ENCODE data around the gene CELSR1. TPM values are rescaled to one million over a fixed set of nuclear protein-coding genes. Genes with fewer than 3 reads are reported as not detected.

CELSR1 gene
- total RNA-seq, 1 donor from 2014 or later = 6.7 TPM

DNA sequence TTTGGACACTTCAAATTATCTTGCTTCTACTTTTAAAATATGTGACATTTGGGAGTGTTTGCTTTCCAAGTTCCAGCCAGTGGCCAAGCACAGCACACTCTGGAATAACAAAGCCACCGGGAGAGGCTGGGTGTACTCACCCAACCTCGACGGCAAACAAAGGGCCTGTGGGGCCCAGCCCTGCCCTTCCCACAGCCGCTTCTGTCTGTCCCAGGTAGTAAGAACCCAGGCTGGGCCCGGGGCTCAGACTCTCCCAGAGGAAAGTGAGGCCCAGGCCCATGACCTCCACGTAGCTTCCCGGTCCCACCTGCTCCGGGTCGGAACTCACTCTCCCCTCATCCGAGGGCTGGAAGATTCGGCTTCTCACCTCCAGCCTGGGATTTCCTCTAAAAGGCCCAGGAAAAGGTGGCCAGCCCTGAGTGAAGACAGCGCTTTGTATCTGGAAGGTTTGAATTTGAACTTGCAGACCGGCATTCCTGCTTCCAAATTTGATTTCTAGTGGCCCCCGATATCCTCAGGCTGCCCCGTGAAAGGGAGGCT lies 93.5 kb downstream of the CELSR1 start:
- no peak for DNase-seq (ENCODE audit: low spot score)

DNA sequence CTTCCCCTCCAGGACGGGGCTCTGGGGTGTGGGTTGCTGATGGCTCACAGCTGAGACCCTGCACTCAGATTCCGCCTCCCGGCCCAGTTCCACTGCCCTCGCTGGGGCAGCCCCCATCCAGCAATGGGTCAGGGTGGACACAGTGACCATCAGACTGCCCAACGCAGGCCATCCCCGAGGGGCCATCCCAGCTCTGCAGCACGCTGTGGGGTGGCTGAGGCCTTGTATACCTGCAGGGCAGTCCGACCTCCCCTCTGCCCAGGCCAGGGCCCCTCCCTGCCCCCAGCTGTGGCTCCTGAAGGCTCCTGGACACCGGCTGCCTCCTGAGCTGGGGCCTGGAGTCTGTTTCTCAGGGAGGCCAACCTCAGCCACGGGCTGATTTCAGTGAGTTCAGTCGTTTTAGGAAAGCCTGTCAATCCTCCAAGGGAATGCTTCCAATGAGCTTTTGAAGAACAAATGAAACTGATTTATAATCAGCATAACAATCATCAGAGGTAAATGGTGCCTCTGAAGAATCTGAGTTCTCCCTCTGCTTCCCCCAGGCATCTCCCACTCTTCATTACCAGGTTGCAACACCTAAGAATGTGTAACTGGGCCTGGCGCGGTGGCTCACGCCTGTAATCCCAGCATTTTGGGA lies 95.1 kb downstream of the CELSR1 start:
- DNase-seq (ENCODE audit: low spot score) = no peak

DNA sequence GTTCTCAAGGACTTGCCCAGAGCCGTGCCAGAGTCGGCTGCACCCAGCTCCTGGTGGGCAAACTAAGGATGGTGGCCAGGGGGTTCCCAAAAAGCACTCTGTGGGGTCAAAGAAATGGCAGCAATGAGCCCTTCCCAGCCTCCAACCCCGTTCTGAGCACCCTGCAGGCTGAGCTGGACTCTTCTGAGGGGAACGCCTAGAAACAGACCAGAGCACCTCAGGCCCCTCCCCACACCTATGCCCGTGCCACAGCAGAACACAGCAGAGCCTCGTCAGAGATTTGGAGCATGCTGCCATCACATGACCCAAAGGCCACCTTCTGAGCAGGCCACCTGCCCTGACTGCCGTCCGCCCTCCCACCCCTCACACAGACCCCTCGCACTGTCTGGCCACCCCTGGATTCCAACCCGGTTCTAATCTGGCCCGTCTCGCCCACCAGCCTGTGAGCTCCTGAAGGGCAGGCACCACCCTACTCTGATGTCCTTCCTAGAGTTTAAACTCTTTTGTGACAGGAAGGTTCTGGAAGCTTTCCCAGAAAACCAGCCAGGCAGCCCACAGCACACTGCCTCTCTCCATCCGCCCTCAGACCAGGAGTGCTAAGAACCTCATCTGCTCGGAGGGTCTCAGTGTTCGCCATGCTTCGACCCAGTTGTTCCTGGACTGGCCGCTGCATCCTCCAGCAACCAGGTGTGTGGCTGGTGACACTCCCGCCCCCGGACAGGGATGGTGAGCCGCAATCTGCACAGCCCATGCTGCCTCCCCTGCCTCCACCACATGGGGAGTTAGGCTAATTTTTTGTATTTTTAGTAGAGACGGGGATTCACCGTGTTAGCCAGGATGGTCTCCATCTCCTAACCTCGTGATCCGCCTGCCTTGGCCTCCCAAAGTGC lies 97.6 kb downstream of the CELSR1 start:
- DNase-seq (ENCODE audit: low spot score) = no peak

DNA sequence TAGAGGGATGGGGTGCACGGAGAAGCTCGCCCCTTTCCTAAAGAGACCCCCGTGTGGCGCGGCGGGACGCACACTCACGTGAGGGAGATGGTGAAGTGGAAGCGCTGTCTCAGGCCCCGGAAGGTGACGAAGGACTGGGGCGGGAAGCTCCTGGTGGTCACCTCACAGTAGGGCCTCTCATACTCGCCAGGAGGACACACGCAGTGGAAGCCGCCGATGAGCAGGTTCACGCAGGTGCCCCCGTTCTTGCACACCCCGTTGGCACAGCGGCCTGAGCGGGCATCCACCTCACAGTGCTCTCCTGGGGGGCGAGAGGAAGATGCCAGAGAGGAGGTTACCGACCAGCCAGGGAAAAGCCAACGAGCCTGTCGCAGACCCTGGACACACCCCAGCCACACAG lies 98.3 kb downstream of the CELSR1 start:
- no peak for DNase-seq (ENCODE audit: low spot score)

DNA sequence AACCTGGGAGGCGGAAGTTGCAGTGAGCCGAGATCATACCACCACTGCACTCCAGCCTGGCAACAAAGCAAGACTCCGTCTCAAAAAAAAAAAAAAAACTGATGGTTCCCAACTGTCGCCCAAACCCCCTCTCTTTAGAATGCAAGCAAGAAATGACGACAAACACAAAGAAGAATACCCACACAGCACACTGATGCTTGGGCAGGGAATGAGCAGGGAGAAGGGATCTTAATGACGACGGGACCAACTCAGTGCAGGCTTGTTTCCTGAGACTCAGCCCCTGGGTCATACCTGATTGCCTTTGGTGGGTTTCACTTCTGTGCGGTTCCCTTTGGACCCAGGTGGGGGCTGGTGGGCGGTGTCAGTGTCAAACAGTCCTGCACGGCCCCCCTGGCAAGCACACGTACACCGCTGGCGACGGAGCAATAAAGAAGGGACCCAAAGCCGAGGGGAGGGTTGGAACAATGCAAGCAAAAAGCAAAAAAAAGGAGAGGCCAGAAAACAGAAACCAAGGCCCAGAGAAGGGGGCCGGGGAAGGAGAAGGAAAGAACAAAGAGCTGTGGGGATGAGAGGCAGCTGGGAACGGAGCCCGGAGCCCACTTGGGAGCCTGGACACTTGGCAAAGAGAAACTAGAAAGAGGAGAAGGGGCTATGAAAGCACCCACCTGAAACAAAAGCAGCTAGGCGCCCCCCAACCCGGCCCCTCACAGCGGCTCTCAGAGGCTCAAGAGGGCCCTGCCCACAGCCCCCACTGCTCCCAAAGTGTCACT lies 99.6 kb downstream of the CELSR1 start:
- DNase-seq (ENCODE audit: low spot score) = no peak

DNA sequence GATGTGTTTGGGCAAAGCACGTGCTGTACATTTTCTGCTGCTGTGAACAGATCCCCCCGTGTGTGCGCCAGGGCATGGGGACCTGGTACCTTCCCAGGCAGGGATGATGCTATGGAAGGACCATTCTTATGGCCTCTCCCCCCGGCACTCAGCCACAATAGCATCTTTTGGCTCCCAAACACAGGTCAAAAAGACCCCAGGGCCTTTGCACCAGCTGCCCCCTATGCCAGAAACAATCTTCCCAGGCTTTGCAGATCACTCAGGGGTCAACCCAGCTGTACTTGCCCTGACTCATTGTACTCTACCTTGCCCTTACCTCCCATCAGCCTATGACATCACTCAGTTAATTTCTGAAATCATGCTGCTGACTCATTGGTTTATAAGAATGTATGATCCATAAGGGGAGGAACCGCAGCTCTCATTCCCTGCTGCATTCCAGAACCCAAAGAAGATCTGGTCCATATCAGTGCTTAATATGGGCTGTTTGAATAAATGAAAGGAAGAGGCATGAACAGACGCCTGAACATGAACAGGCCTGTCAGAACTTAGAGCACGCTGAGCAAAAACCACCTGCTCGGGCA lies 100.7 kb downstream of the CELSR1 start:
- DNase-seq (ENCODE audit: low spot score) = no peak

DNA sequence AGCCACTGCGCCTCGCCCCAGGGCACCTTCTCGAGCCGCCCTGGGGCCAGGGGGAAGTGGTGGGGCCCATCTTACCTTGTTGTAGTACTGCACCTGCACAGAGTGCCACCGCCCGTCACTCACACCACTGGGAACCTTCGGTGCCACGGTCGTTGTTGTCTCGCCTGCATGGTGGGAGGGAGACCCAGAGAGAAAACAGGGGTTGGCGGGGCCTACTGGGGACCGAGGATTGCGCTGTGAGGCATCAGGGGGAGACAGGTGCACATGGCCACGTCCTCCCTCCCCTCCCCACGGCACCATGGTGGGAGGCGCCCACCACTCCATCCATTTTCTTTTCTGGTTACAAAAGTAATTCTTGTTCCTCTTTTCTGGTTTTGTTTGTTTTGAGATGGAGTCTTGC lies 104.1 kb downstream of the CELSR1 start:
- DNase-seq (ENCODE audit: low spot score) = no peak

DNA sequence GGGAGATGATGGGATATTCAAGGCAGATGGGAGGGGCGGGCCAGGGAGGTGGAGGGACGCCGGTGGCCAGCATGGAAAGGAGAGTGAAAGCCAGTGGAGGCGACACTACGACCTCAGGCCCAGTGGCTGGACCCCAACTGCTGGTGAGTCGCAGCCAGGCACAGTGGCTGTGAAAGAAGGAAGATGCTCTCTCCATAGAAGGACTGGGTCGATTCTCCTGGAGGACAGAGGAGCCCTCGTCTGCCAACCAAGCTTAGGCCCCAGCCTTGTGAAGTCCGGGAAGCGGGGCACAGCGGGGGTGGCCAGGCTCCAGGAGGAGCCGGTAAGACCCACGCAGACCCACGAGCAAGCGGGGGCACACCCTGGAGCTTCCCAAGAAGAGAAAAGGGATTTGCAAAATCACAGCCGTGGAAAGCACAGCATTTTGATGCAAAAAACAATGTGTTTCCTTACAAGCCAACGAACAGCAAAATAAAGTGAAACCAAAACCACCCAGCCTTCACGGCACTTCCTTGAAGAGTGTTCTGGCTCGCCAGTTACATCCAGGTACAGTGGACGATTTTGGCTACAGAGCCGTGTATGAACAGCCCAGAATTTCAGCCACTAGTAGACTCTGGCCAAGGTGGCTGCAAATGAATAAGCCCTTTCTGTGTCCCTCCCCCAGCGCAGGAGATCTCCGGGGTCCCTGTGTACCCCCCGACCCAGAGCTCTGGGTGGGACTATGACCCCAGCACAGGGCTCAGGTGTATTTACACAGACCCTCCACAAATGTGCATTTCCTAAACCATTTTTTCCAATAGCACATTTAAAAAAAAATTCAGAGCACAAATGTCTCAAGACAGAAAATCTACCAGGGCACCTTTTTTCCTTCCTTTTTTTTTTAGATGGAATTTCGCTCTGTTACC lies 105.0 kb downstream of the CELSR1 start:
- no peak for DNase-seq (ENCODE audit: low spot score)

DNA sequence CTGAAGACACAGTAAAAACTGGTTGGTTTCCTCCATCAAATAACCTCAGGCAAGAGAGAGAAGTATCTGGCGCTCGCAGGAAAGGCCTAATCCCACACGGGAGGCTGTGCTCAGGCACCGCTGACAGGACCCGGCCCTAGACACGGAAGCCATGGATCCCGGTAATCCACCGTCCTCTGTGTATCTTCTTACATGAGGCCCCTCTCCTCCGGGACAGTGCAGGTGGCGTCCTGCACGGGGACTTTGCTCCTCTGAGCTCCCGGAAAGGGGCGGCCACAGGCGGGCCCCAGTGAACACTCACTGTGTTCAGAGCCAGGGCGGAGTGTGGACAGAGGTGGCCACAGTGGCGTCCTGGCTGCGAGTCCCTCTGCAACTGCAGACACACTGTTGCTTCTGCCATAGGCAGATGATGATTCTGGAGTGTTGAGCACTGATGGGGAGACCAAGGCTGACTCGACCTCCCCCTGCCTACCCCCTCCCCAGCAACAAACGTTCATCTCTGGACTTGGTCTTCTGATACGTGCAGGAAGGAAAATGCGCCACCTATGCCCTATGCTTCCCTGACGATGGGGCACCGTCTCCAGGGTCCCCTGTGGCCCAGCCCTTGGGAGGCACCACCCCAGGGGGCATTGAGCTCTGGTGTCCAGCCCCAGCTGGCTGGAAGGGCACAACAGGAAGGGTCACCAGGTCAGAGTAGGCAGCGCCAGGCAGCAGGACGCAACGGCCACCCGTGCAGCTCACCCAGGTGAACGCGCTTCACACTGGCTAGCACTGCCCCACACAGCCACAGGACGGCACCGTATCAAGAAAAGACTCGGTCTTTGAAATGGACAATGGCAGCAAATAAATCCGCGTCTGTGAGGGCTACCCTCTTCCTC lies 106.2 kb downstream of the CELSR1 start:
- DNase-seq (ENCODE audit: low spot score) = no peak

DNA sequence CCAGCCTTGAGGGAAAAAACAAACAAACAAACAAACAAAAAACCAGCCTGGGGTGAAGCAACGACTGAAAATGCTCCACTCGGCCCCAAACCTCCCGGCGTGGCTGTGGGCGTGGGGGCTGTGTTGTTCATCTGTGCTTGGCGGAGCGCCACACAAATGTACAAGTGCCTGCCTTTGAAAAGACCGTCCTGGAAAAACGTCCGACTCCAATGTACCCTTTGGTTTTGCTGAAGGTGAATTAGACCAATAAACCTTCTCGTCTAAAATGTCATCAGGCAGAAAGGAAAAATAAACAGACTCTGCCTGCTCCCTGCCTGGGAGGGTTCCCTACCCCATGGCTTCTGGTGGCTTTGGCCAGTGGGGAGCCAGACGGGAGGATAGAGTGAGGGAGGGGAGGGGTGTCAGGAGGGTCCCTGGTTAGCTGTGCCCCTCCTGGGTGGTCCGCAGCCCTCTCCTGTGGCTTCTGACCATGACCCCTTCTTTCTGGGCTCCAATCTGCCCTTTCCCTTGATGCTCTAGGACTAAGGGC lies 108.0 kb downstream of the CELSR1 start:
- no peak for DNase-seq (ENCODE audit: low spot score)

DNA sequence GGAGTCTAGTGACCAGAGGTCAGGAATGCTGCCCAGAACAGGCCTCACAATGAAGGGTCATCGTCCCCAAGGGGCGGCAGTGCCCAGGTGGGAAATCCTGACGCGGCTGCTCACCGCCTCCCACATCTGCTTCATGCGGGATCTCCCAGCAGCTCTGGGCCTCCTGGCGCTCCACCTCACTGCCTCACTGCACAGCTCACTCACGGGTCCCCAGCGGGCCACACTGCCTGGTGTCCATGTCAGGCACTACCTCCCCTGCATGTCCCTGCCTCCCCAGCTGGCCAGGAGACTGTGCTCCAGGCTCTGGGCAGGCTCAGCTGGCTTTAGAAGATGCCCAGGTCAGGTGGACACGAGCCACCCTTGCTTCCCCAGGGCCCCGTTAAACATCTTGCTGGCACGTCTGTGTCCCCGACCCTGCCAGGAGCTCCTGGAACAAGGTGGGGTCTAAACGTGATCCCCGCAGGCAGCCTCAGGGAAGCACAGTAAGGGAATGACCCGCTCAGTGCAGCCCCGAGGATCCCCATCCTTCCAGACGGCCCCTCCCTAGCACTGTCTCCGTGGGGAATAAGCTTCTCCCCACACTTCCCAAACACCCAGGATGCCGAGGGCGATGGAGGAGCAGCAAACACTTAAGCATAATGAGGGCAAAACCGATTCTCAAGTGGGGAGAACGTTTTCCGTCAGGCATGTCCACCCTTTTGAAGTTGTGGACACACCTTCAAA lies 108.7 kb downstream of the CELSR1 start:
- no peak for DNase-seq (ENCODE audit: low spot score)

DNA sequence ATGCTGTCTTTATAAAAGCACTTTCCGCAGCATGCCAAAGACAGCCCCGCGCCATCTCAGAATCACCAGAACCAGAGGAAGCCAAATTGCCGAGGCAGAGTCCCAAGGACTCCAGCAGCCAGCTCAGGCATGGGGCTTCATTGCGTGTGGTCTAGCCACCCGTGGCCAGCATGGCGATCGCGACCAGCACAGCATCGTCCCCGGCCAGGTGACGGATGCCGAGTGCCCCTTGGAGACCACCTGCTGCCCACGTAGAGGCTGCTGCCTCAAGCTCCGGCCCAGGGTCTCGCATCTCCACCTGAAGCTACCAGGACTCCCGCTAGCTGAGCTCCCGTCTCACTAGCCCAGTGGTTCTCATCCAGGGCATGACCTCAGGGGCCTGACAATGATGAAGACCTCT lies 109.2 kb downstream of the CELSR1 start:
- DNase-seq (ENCODE audit: low spot score) = no peak

DNA sequence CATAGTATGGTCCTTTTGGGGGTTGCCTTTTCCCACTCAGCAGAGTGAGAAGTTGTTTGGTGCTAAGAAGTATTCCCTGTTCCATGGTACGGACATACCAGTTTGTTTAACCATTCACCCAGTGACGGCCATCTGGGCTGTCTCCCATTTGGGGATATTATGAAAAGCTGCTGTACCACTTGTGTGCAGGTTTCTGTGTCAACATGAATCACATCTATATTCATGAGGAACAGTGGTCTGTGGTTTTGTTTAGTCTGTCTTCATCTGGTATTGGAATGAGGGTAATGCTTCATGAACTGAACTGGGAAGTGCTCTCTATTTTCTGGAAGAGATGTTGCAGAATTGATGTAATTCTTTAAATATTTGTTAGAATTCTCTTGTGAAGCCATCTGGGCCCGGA lies 112.4 kb downstream of the CELSR1 start:
- DNase-seq (ENCODE audit: low spot score) = no peak

DNA sequence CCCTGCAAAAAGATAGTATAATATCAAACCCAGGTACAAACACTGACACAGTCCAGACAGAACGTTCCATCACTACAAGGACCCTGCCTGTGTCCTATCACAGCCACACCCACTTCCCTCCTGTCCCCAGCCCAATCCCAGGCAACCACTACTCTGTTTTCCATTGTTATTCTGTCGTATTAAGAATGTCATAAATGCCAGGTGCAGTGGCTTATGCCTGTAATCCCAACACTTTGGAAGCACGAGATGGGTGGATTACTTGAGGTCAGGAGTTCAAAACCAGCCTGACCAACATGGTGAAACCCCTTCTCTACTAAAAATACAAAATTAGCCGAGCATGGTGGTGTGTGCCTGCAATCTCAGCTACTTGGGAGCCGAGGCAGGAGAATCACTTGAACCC lies 112.9 kb downstream of the CELSR1 start:
- DNase-seq (ENCODE audit: low spot score) = no peak

DNA sequence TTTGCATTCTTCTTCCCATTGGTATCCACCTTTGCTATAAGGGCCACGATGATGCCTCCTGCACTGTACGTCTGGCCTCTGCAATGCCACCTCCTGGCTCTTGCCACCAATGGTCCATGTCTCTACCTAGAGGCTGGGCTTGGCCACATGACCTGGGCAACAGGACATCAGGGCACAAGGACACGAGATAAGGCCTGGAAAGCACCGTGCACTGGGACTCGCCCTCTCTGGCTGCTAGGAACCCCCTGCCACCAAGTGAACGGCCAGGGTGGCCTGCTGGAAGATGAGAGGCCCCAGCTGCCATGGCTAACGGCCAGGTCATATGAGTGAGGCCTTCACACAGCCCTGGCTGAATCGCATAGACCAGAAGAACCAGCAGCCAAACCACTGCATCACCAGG lies 114.5 kb downstream of the CELSR1 start:
- no peak for DNase-seq (ENCODE audit: low spot score)

DNA sequence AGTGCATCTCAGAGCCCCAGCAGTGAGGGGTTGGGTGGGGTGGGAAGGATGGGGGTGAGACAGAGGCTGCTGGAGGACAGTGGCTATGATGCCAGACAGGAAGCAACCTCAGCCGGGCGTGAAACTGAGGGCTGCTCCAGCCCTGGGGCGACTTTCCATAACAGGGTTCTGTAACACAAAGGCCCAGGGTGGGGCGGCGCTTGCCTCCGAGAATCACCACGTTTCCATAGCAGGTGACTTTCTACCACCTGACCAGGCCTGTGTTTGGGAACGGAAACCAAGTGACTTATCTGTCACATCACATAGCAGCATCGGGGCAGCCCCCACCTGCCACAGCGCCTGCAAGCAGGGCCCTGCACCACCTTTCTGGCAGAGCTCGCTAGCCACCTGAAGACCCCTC lies 116.2 kb downstream of the CELSR1 start:
- DNase-seq (ENCODE audit: low spot score) = no peak

DNA sequence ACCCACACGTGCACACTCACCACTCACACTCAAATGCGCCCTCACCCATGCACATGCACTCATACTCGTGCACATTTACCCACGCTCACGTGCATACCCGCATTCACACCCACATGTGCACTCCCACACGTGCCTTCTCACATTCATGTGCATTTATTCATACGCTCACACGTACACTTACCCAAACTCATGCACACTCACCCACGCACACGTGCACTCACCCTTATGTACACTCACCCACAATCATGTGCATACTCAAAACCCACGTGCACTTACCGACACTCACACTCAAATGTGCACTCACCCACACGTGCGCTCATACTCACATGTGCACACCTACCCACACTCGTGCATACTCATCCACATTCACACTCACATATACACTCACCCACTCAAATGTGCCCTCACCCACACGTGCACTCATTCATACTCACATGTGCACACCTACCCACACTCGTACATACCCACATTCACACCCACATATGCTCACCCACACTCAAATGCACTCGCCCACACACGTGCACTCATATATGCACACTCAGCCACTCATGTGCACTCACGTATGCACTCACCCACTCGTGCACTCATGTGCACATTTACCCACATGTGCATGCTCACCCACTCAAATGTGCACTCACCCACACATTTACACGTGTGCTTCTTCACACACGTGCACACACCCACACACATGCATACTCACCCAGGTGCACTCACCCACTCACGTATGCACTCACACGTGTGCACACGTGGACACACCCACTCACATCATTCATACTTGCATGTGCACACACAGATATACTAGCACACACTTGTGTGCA lies 117.5 kb downstream of the CELSR1 start:
- no peak for DNase-seq (ENCODE audit: low spot score)

DNA sequence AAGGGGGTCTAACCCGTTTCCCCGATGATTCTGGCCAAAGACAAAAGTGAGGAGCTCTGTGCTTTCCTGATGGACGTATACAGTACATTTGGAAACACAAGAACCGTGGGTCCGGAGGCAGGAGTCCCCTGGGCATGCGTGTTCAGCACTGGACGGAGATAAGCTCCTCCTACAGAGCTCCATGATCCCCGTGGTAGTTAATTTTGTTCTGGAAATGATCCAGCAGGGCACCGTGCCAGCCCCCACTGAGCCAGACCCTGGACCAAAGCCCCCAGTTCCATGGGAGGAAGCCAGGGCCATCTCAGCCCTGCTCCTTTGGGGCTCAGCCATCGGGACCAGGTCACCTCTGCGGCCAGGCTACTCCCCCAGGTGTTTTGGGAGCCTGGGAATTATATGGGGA lies 118.6 kb downstream of the CELSR1 start:
- DNase-seq (ENCODE audit: low spot score) = no peak
